Transverse colon (tissue), 4 donors: ENCODE results near the gene WEE1. TPM values are rescaled to one million over a fixed set of nuclear protein-coding genes. Genes with fewer than 3 reads are reported as not detected.

ENCODE experiments used
- DNase-seq: peaks from one replicate; pipeline ENCODE4 v3.0.0-alpha.2; 2019
- H3K27ac ChIP-seq, 4 donors: fragments of 200-600 bp; sonication (generic); 2 replicates each; pipeline ENCODE4 v1.5.1; 2016 to 2018; ENCODE audit warnings: inconsistent platforms in 4 of 4
- H3K27me3 ChIP-seq: fragments of 200-600 bp; sonication (generic); 2 replicates; pipeline ENCODE4 v1.5.1; 2017; ENCODE audit warnings: inconsistent platforms
- H3K36me3 ChIP-seq, 4 donors: fragments of 200-600 bp; sonication (generic); 2 replicates each; pipeline ENCODE4 v1.5.1; 2017 to 2019; ENCODE audit warnings: inconsistent platforms in 4 of 4
- H3K4me1 ChIP-seq, 4 donors: fragments of 200-600 bp; sonication (generic); 2 replicates each; pipeline ENCODE4 v1.5.1; 2017 to 2020; ENCODE audit warnings: inconsistent platforms in 4 of 4
- H3K4me3 ChIP-seq, 4 donors: fragments of 200-600 bp; sonication (generic); 1 replicate in 1 of 4; 2 replicates in 3 of 4; pipeline versions ENCODE4 v1.5.1 to v1.6.1; 2017 to 2019; ENCODE audit warnings: inconsistent platforms in 4 of 4
- H3K9me3 ChIP-seq, 2 donors: fragments of 200-600 bp; sonication (generic); 2 replicates each; pipeline ENCODE4 v1.5.1; 2017 to 2019; ENCODE audit warnings: inconsistent platforms in 2 of 2
- CTCF ChIP-seq, 5 experiments: fragments of 200-600 bp in 3 of 5; fragments of 450-650 bp in 2 of 5; sonication (generic) in 3 of 5; IDR thresholded peaks; 1 replicate in 2 of 5; 2 replicates in 3 of 5; pipeline ENCODE4 v1.5.1; 2016 to 2017; ENCODE audit warnings: antibody characterized with exemption in 5 of 5, inconsistent platforms in 3 of 5, mild to moderate bottlenecking in 2 of 5, moderate library complexity in 1 of 5
- EP300 ChIP-seq: sonication (generic); formaldehyde crosslinking; IDR thresholded peaks from one replicate; pipeline ENCODE4 v1.6.1; 2017; ENCODE audit warnings: antibody characterized with exemption, low read depth
- POLR2A ChIP-seq: fragments of 450-650 bp; IDR thresholded peaks from one replicate; pipeline ENCODE4 v1.6.1; 2016; ENCODE audit warnings: antibody characterized with exemption, mild to moderate bottlenecking, moderate library complexity
- POLR2AphosphoS5 ChIP-seq, 3 donors: sonication (generic); formaldehyde crosslinking; IDR thresholded peaks; one replicate each; pipeline ENCODE4 v1.6.1; 2016; ENCODE audit warnings: antibody characterized with exemption in 3 of 3
- WGBS, 2 donors: methylation state at CpG; one replicate each; pipeline ENCODE4 v1.1.5; 2018; ENCODE audit warnings: low coverage in 1 of 2; 5-methylcytosine and 5-hydroxymethylcytosine counted together
- in situ Hi-C, 4 donors: fragments of 200-750 bp; cut with MboI; loops; one replicate each; pipeline versions ENCODE4 v1.15.0 to v1.15.1; 2017; ENCODE audit warnings: low sequenced_read_pairs in 3 of 4, low pct_ligation_motif_present in 1 of 4, low pct_unique_long_range_greater_than_20kb in 1 of 4
- intact Hi-C: fragments of 100-400 bp; cut with DNase I; formaldehyde crosslinking; loops from one replicate; pipeline ENCODE4 v1.15.1; 2023; ENCODE audit warnings: low total_unique reads
- total RNA-seq, 4 donors: library from RNA; depleted of rRNA; stranded (reverse); fragments of >200 nt; gene quantifications; one replicate each; pipeline ENCODE4 v1.1.0, GENCODE V29; 2016

The WEE1 gene
- total RNA-seq, 4 donors from 2014 or later = 7.9 to 48.2 (median 31.8) TPM

GRCh38 chr11:9625728-9626127, 52.3 kb downstream of the WEE1 start:
- no peaks in the 10 kb centered on the region for H3K4me1 ChIP-seq
- H3K27ac ChIP-seq = no peak overlapping the region
- DNase-seq = no peak
- no peaks in the 10 kb centered on the region for H3K36me3 ChIP-seq
- no peak overlapping the region for H3K4me3 ChIP-seq
- H3K27me3 ChIP-seq = no peaks in the 10 kb centered on the region
- H3K9me3 ChIP-seq = no peaks in the 10 kb centered on the region
- in situ Hi-C loops (no loop called here), intact Hi-C loops (no loop called here)
- TF ChIP-seq POLR2AphosphoS5 (IDR thresholded peaks at IDR 0.05) = no peak
- no peak for TF ChIP-seq EP300
- TF ChIP-seq POLR2A = no peak
- no peak for TF ChIP-seq CTCF (IDR thresholded peaks at IDR 0.05)
- 72 to 80% methylated on average over 1 to 3 of the region's 3 CpGs for WGBS, 2 donors

GRCh38 chr11:9626496-9627394, 53.3 kb downstream of the WEE1 start:
- 78 to 79% methylated on average over 7 to 12 of the region's 12 CpGs for WGBS, 2 donors
- no peaks in the 10 kb centered on the region for H3K27me3 ChIP-seq
- in situ Hi-C loops (no loop called here), intact Hi-C loops (no loop called here)
- H3K27ac ChIP-seq = no peak overlapping the region
- no peaks in the 10 kb centered on the region for H3K4me1 ChIP-seq
- no peaks in the 10 kb centered on the region for H3K9me3 ChIP-seq
- no peaks in the 10 kb centered on the region for H3K36me3 ChIP-seq
- H3K4me3 ChIP-seq = no peak overlapping the region
- DNase-seq = no peak
- TF ChIP-seq POLR2A (no peak), POLR2AphosphoS5 (IDR thresholded peaks at IDR 0.05) (no peak), EP300 (no peak), CTCF (IDR thresholded peaks at IDR 0.05) (no peak)

GRCh38 chr11:9629064-9629463, 55.6 kb downstream of the WEE1 start:
- no peaks in the 10 kb centered on the region for H3K4me1 ChIP-seq
- WGBS, 2 donors = 85 to 94% methylated on average over 4 to 6 of the region's 6 CpGs
- H3K4me3 ChIP-seq = no peak overlapping the region
- H3K9me3 ChIP-seq = no peaks in the 10 kb centered on the region
- intact Hi-C loops = no loop called here
- in situ Hi-C loops = no loop called here
- no peak for TF ChIP-seq POLR2AphosphoS5 (IDR thresholded peaks at IDR 0.05)
- TF ChIP-seq POLR2A = no peak
- TF ChIP-seq EP300 = no peak
- TF ChIP-seq CTCF (IDR thresholded peaks at IDR 0.05) = no peak
- H3K27ac ChIP-seq = no peak overlapping the region
- no peak for DNase-seq
- no peaks in the 10 kb centered on the region for H3K27me3 ChIP-seq
- no peaks in the 10 kb centered on the region for H3K36me3 ChIP-seq

GRCh38 chr11:9633679-9634078, 60.2 kb downstream of the WEE1 start:
- H3K9me3 ChIP-seq = no peaks in the 10 kb centered on the region
- in situ Hi-C loops = no loop called here
- 58 to 88% methylated on average over 1 to 2 of the region's 2 CpGs for WGBS, 2 donors

More at GRCh38 chr11:9633679-9634078, 60.2 kb downstream of the WEE1 start:
- peaks cover 0 to 3% (median 0%) of the 10 kb centered on the region in 4 donors for H3K4me1 ChIP-seq
- DNase-seq = no peak
- no peak overlapping the region for H3K4me3 ChIP-seq
- H3K27ac ChIP-seq = no peak overlapping the region
- H3K36me3 ChIP-seq = no peaks in the 10 kb centered on the region
- no peaks in the 10 kb centered on the region for H3K27me3 ChIP-seq
- intact Hi-C loops = no loop called here
- TF ChIP-seq EP300 = no peak
